GM12875 (cell line): ENCODE measurements around the gene SPESP1.
A peak's percentile ranks its signal among the peaks of the same experiment; 100 is the strongest.

Experiments
- H3K4me3 ChIP-seq: one replicate; pipeline ENCODE4 v1.5.1; 2011; ENCODE audit warnings: low read depth, low read length, control low read depth
- TF ChIP-seq, protein P1 (sequence below): IDR thresholded peaks from 2 replicates; pipeline ENCODE4 v1.5.1; 2011; ENCODE audit warnings: low read depth, mild to moderate bottlenecking, control low read depth, inconsistent platforms, low read length, moderate library complexity, borderline replicate concordance; ENCODE audit not compliant: insufficient read depth

Gene SPESP1

DNA sequence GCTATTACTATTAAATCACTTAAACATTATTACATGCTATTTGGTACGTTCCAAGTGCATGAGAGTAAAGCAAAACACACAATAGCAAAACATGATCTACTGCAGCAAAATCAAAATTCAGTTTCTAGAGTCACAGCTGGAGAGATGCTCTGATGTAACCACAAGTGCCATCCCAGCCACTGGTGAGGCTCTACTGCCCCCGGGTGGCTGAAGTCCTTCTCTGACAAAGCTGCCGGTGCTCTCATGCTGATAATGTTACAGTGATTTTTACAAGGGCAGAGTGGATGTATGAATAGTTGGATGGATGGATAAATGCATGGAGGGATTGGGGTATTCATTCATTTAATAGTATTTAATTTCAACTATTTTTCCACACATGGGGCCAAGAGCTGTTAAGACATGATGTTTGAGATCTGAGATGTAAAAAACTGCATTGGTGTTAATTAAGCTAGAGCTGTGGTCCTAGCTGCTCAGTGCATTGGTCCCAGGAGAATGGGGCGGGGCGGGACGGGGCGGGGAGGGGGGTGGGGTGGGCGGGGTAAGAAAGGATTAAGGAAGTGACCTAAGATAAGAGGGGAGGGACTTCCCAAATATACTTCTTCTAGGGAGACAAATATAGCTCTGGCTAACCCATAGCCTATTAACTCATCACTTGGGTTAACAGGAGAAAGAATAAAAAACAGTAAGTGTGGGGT lies 5.3 kb upstream of the SPESP1 start:
- TF ChIP-seq, protein P1, sequence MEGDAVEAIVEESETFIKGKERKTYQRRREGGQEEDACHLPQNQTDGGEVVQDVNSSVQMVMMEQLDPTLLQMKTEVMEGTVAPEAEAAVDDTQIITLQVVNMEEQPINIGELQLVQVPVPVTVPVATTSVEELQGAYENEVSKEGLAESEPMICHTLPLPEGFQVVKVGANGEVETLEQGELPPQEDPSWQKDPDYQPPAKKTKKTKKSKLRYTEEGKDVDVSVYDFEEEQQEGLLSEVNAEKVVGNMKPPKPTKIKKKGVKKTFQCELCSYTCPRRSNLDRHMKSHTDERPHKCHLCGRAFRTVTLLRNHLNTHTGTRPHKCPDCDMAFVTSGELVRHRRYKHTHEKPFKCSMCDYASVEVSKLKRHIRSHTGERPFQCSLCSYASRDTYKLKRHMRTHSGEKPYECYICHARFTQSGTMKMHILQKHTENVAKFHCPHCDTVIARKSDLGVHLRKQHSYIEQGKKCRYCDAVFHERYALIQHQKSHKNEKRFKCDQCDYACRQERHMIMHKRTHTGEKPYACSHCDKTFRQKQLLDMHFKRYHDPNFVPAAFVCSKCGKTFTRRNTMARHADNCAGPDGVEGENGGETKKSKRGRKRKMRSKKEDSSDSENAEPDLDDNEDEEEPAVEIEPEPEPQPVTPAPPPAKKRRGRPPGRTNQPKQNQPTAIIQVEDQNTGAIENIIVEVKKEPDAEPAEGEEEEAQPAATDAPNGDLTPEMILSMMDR, result peak; percentile 72
- H3K4me3 ChIP-seq, result no peak overlapping the region

DNA sequence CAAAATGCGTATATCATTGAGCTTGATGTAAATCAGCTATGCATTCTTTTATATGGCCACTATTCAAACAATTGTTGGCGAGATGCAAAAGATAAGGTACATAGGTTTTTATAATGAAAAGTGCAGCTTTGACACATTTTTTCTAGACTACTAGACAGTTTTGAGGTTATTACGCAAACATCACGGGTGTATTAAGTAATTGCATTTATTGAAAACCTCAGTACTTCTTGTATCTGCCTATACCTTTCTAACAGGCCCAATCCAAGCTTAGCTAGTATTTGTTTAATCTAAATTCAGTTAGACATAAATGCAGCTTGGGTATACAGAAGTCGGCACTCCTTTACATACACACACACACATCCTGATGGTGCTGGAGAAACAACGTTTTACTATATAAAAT lies 2.7 kb downstream of the SPESP1 start:
- TF ChIP-seq, protein P1, result no peak
- no peak overlapping the region for H3K4me3 ChIP-seq

DNA sequence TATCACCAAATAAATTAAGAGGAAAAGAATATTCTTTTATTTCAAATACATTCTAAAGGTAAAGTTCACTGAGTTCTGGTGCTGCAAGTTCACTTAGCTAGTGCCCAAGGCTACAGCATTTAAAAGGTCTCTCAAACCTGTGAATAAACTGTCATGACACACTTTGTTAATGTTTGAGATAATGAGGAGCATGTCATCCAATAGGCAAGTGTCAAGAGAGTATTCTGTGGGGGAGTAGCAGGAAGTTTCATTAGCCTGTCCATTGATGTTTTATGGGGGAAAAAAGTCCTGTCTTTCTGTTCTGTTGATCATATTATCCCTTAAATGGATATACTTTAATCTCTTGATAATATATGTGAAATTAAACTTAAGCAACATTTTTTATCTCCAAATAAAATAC lies 4.0 kb downstream of the SPESP1 start:
- TF ChIP-seq, protein P1, result no peak

GRCh38 chr15:68935400-68935937 lies 5.1 kb downstream of the SPESP1 start:
- H3K4me3 ChIP-seq, result no peak overlapping the region
- TF ChIP-seq, protein P1, result no peak

More for the DNA sequence above, 4.0 kb downstream of the SPESP1 start:
- no peak overlapping the region for H3K4me3 ChIP-seq

- TF ChIP-seq, protein P1, result no peak
- no peak overlapping the region for H3K4me3 ChIP-seq
Measured at GRCh38 chr15:68939501-68939900, 9.2 kb downstream of the SPESP1 start.

- H3K4me3 ChIP-seq, result no peak overlapping the region
- TF ChIP-seq, protein P1, result no peak
Measured at GRCh38 chr15:68951813-68952212, 21.5 kb downstream of the SPESP1 start.

- no peak overlapping the region for H3K4me3 ChIP-seq
- TF ChIP-seq, protein P1, result no peak
Measured at GRCh38 chr15:68957696-68958095, 27.4 kb downstream of the SPESP1 start.
